WTC11 (cell line): ENCODE results near the gene RTKN2. TPM values are rescaled to one million over a fixed set of nuclear protein-coding genes. Genes with fewer than 3 reads are reported as not detected.
A peak's percentile ranks its signal among the peaks of the same experiment; 100 is the strongest.

Experiments used
- ATAC-seq: fragments of 200-7000 bp; cut with Tn5 transposase; 2 replicates; pipeline ENCODE4 v1.10.0; 2021; ENCODE audit warnings: mild to moderate bottlenecking, moderate library complexity
- CTCF ChIA-PET: fragments of 300-600 bp; sonication (Branson Sonifier 250); formaldehyde crosslinking; loops from one replicate; lab custom pipeline; 2021; ENCODE audit warnings: antibody characterized with exemption; lab: Charles Lee
- POLR2A ChIA-PET: fragments of 350-600 bp; sonication (Branson Sonifier 250); formaldehyde crosslinking; loops from one replicate; lab custom pipeline; 2021; ENCODE audit warnings: antibody characterized with exemption; lab: Charles Lee
- DNase-seq: peaks from one replicate; pipeline ENCODE4 v3.0.0; 2021; ENCODE audit warnings: low spot score
- H3K27ac Mint-ChIP-seq: 2 replicates; pipeline ENCODE4 v1.8.0; 2021; ENCODE audit warnings: mixed read lengths
- H3K27me3 Mint-ChIP-seq: 2 replicates; pipeline ENCODE4 v1.8.0; 2021; ENCODE audit warnings: low read depth, mild to moderate bottlenecking, moderate library complexity, mixed read lengths
- H3K36me3 Mint-ChIP-seq: 2 replicates; pipeline ENCODE4 v1.8.0; 2021; ENCODE audit warnings: mixed read lengths
- H3K4me1 Mint-ChIP-seq: 2 replicates; pipeline ENCODE4 v1.8.0; 2022; ENCODE audit warnings: mixed read lengths
- H3K4me3 Mint-ChIP-seq: 2 replicates; pipeline ENCODE4 v1.8.0; 2021; ENCODE audit warnings: mild to moderate bottlenecking, moderate library complexity, mixed read lengths
- H3K9me3 Mint-ChIP-seq: 2 replicates; pipeline ENCODE4 v1.8.0; 2021; ENCODE audit warnings: mixed read lengths
- CREB1 ChIP-seq: sonication (generic); formaldehyde crosslinking; IDR thresholded peaks from 2 replicates; pipeline ENCODE4 v1.8.0; 2023; ENCODE audit warnings: mild to moderate bottlenecking, missing genetic modification reagents
- EMX1 ChIP-seq: fragments of 250-450 bp; sonication (Bioruptor Pico); IDR thresholded peaks from 2 replicates; pipeline ENCODE4 v1.8.0; 2021; ENCODE audit warnings: mild to moderate bottlenecking
- HMGA2 ChIP-seq: fragments of 250-450 bp; sonication (Bioruptor Pico); IDR thresholded peaks from 2 replicates; pipeline ENCODE4 v1.4.0; 2021; ENCODE audit warnings: mild to moderate bottlenecking, moderate library complexity
- KAT7 ChIP-seq: sonication (generic); formaldehyde crosslinking; IDR thresholded peaks from 2 replicates; pipeline ENCODE4 v1.8.1; 2023; ENCODE audit warnings: missing genetic modification reagents, mild to moderate bottlenecking, borderline replicate concordance
- MXD4 ChIP-seq: fragments of 250-450 bp; sonication (Bioruptor Pico); IDR thresholded peaks from 2 replicates; pipeline ENCODE4 v1.8.0; 2021; ENCODE audit warnings: mild to moderate bottlenecking, moderate library complexity, borderline replicate concordance
- MYBL2 ChIP-seq: sonication (generic); formaldehyde crosslinking; IDR thresholded peaks from 2 replicates; pipeline ENCODE4 v1.8.1; 2023; ENCODE audit warnings: mild to moderate bottlenecking, moderate library complexity, missing genetic modification reagents
- NFATC4 ChIP-seq: fragments of 250-450 bp; sonication (Bioruptor Pico); IDR thresholded peaks from 2 replicates; pipeline ENCODE4 v1.9.0; 2021; ENCODE audit warnings: mild to moderate bottlenecking
- SMAD4 ChIP-seq: sonication (generic); formaldehyde crosslinking; IDR thresholded peaks from 2 replicates; pipeline ENCODE4 v1.8.0; 2022; ENCODE audit warnings: mild to moderate bottlenecking, missing genetic modification reagents
- SOX15 ChIP-seq: fragments of 250-450 bp; sonication (Bioruptor Pico); IDR thresholded peaks from 2 replicates; pipeline ENCODE4 v1.9.0; 2021; ENCODE audit warnings: mild to moderate bottlenecking
- ZBTB21 ChIP-seq: sonication (generic); formaldehyde crosslinking; IDR thresholded peaks from 2 replicates; pipeline ENCODE4 v1.8.1; 2023; ENCODE audit warnings: mild to moderate bottlenecking, missing genetic modification reagents, borderline replicate concordance
- ZNF671 ChIP-seq: fragments of 250-450 bp; sonication (Bioruptor Pico); IDR thresholded peaks from 2 replicates; pipeline ENCODE4 v1.8.0; 2021; ENCODE audit warnings: mild to moderate bottlenecking
- total RNA-seq: library from RNA; stranded (reverse); gene quantifications from 3 replicates; pipeline ENCODE4 v1.2.3, GENCODE V29; 2021
- TF ChIP-seq, protein P1 (sequence below): sonication (generic); formaldehyde crosslinking; IDR thresholded peaks from 2 replicates; pipeline ENCODE4 v1.8.1; 2023; ENCODE audit warnings: mild to moderate bottlenecking, missing genetic modification reagents, moderate library complexity
- TF ChIP-seq, protein P2 (sequence below): fragments of 200-600 bp; IDR thresholded peaks from 2 replicates; pipeline ENCODE4 v1.8.0; 2022; ENCODE audit warnings: antibody characterized with exemption
- TF ChIP-seq, protein P3 (sequence below): sonication (generic); formaldehyde crosslinking; IDR thresholded peaks from 2 replicates; pipeline ENCODE4 v1.8.1; 2023; ENCODE audit warnings: mild to moderate bottlenecking, missing genetic modification reagents
- TF ChIP-seq, protein P4 (sequence below): fragments of 250-450 bp; sonication (Bioruptor Pico); IDR thresholded peaks from 2 replicates; pipeline ENCODE4 v2.1.2; 2022; ENCODE audit warnings: mild to moderate bottlenecking, moderate library complexity
- TF ChIP-seq, protein P5 (sequence below): sonication (generic); formaldehyde crosslinking; IDR thresholded peaks from 2 replicates; pipeline ENCODE4 v1.8.1; 2022; ENCODE audit warnings: mild to moderate bottlenecking, moderate library complexity, missing genetic modification reagents
- TF ChIP-seq, protein P6 (sequence below): sonication (generic); formaldehyde crosslinking; IDR thresholded peaks from 2 replicates; pipeline ENCODE4 v1.8.1; 2022; ENCODE audit warnings: missing genetic modification reagents, borderline replicate concordance
- TF ChIP-seq, protein P7 (sequence below): sonication (generic); formaldehyde crosslinking; IDR thresholded peaks from 2 replicates; pipeline ENCODE4 v1.8.1; 2022; ENCODE audit warnings: low read depth, mild to moderate bottlenecking, moderate library complexity, missing genetic modification reagents, borderline replicate concordance
- TF ChIP-seq, protein P8 (sequence below): sonication (generic); formaldehyde crosslinking; IDR thresholded peaks from 2 replicates; pipeline ENCODE4 v1.8.0; 2022; ENCODE audit warnings: mild to moderate bottlenecking, missing genetic modification reagents

Gene RTKN2
- total RNA-seq, 1 experiment from 2014 or later, result 20.5 TPM

DNA sequence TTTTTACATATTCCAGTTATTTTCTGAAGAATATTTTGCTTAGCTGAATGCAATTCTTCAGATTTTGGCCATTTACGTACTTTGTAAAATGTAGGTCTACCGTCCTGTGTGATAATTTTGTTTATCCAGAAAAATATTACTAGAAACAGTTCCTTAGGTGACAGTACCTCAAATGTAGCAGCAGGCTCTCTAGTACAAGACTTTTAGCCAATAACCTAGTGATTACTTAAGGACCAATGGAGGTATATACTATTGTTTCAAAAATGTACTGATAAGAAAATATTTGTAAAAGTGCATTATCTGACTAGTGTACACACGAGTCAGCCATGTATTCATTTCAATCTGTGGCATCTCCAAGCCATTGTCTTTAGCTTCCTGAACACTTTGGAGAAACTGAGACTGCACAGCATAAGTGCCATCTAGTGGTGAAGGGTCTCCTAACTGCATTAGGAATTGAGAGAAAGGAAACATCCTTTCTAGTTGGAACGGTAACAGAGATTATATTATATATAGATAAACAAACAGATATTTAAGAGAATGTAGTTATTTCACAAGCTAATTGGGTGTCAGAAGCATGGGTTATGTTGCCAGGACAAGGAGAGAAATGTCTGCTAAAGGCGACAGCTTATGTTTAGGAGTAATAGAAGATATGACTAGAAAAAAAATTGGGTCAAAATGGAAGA is 23.7 kb downstream of the RTKN2 start:
- peak; percentile 51 for ATAC-seq
- Mint-ChIP-seq H3K27ac (peak overlapping the region; percentile 49; the same call in 1 of the 2 replicates), H3K27me3 (no peaks in the 10 kb centered on the region), H3K4me3 (no peak overlapping the region), H3K9me3 (no peaks in the 10 kb centered on the region), H3K4me1 (peaks cover 7% of the 10 kb centered on the region), H3K36me3 (peaks cover 5% of the 10 kb centered on the region; the same call in 1 of the 2 replicates)
- TF ChIP-seq, protein P1, sequence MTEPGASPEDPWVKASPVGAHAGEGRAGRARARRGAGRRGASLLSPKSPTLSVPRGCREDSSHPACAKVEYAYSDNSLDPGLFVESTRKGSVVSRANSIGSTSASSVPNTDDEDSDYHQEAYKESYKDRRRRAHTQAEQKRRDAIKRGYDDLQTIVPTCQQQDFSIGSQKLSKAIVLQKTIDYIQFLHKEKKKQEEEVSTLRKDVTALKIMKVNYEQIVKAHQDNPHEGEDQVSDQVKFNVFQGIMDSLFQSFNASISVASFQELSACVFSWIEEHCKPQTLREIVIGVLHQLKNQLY (CRISPR knock-in tag), result no peak
- no peak for TF ChIP-seq CREB1
- TF ChIP-seq MYBL2, result no peak
- TF ChIP-seq, protein P2, sequence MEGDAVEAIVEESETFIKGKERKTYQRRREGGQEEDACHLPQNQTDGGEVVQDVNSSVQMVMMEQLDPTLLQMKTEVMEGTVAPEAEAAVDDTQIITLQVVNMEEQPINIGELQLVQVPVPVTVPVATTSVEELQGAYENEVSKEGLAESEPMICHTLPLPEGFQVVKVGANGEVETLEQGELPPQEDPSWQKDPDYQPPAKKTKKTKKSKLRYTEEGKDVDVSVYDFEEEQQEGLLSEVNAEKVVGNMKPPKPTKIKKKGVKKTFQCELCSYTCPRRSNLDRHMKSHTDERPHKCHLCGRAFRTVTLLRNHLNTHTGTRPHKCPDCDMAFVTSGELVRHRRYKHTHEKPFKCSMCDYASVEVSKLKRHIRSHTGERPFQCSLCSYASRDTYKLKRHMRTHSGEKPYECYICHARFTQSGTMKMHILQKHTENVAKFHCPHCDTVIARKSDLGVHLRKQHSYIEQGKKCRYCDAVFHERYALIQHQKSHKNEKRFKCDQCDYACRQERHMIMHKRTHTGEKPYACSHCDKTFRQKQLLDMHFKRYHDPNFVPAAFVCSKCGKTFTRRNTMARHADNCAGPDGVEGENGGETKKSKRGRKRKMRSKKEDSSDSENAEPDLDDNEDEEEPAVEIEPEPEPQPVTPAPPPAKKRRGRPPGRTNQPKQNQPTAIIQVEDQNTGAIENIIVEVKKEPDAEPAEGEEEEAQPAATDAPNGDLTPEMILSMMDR, result peak; percentile 41
- TF ChIP-seq, protein P3, sequence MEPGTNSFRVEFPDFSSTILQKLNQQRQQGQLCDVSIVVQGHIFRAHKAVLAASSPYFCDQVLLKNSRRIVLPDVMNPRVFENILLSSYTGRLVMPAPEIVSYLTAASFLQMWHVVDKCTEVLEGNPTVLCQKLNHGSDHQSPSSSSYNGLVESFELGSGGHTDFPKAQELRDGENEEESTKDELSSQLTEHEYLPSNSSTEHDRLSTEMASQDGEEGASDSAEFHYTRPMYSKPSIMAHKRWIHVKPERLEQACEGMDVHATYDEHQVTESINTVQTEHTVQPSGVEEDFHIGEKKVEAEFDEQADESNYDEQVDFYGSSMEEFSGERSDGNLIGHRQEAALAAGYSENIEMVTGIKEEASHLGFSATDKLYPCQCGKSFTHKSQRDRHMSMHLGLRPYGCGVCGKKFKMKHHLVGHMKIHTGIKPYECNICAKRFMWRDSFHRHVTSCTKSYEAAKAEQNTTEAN (CRISPR knock-in tag), result no peak
- no peak for TF ChIP-seq SMAD4
- TF ChIP-seq, protein P4, sequence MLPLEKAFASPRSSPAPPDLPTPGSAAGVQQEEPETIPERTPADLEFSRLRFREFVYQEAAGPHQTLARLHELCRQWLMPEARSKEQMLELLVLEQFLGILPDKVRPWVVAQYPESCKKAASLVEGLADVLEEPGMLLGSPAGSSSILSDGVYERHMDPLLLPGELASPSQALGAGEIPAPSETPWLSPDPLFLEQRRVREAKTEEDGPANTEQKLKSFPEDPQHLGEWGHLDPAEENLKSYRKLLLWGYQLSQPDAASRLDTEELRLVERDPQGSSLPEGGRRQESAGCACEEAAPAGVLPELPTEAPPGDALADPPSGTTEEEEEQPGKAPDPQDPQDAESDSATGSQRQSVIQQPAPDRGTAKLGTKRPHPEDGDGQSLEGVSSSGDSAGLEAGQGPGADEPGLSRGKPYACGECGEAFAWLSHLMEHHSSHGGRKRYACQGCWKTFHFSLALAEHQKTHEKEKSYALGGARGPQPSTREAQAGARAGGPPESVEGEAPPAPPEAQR (CRISPR knock-in tag), result no peak
- TF ChIP-seq SOX15 (CRISPR knock-in tag), result no peak
- ChIA-PET CTCF (interaction anchor here (0.5 to 2.5 kb wide), 15 partner anchors 9 to 758 kb away, joined by 3 to 31 read pairs (median 4); partner anchors contain the start of gene ARID5B), POLR2A (no interaction called here)
- no peak for DNase-seq

DNA sequence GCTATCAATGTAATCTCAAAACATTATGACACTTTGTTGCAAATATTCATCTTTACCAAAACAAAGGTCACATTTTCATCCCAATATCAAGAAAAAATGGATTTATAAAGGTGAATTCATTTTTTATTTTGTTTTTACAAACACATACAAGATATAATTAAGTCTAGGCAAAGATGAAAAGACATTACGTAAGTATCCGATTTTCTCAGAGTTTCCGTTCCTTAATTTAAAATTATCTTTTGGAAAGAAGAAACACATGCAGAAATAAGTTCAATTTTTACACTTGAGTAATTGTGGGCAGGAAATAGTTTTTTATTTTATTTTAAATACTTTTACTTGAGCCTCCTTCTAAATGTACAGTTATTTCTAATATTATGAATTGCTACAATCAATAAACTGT is 24.6 kb downstream of the RTKN2 start:
- H3K4me3 Mint-ChIP-seq, result no peak overlapping the region
- ATAC-seq (no peak), DNase-seq (no peak)
- H3K27me3 Mint-ChIP-seq, result no peaks in the 10 kb centered on the region
- TF ChIP-seq HMGA2 (CRISPR knock-in tag) (no peak), ZNF671 (no peak), EMX1 (CRISPR knock-in tag) (no peak), ZBTB21 (CRISPR knock-in tag) (no peak), MXD4 (no peak), KAT7 (CRISPR knock-in tag) (no peak), NFATC4 (CRISPR knock-in tag) (no peak)
- TF ChIP-seq, protein P5, sequence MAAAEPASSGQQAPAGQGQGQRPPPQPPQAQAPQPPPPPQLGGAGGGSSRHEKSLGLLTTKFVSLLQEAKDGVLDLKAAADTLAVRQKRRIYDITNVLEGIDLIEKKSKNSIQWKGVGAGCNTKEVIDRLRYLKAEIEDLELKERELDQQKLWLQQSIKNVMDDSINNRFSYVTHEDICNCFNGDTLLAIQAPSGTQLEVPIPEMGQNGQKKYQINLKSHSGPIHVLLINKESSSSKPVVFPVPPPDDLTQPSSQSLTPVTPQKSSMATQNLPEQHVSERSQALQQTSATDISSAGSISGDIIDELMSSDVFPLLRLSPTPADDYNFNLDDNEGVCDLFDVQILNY (CRISPR knock-in tag), result no peak
- TF ChIP-seq, protein P3 (CRISPR knock-in tag), result no peak
- TF ChIP-seq, protein P6, sequence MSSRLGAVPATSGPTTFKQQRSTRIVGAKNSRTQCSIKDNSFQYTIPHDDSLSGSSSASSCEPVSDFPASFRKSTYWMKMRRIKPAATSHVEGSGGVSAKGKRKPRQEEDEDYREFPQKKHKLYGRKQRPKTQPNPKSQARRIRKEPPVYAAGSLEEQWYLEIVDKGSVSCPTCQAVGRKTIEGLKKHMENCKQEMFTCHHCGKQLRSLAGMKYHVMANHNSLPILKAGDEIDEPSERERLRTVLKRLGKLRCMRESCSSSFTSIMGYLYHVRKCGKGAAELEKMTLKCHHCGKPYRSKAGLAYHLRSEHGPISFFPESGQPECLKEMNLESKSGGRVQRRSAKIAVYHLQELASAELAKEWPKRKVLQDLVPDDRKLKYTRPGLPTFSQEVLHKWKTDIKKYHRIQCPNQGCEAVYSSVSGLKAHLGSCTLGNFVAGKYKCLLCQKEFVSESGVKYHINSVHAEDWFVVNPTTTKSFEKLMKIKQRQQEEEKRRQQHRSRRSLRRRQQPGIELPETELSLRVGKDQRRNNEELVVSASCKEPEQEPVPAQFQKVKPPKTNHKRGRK (CRISPR knock-in tag), result no peak
- TF ChIP-seq, protein P7, sequence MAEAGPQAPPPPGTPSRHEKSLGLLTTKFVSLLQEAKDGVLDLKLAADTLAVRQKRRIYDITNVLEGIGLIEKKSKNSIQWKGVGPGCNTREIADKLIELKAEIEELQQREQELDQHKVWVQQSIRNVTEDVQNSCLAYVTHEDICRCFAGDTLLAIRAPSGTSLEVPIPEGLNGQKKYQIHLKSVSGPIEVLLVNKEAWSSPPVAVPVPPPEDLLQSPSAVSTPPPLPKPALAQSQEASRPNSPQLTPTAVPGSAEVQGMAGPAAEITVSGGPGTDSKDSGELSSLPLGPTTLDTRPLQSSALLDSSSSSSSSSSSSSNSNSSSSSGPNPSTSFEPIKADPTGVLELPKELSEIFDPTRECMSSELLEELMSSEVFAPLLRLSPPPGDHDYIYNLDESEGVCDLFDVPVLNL (CRISPR knock-in tag), result no peak
- TF ChIP-seq, protein P8, sequence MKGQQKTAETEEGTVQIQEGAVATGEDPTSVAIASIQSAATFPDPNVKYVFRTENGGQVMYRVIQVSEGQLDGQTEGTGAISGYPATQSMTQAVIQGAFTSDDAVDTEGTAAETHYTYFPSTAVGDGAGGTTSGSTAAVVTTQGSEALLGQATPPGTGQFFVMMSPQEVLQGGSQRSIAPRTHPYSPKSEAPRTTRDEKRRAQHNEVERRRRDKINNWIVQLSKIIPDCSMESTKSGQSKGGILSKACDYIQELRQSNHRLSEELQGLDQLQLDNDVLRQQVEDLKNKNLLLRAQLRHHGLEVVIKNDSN, result no peak
- H3K27ac Mint-ChIP-seq, result no peak overlapping the region
- peaks cover 4% of the 10 kb centered on the region for H3K4me1 Mint-ChIP-seq
- peaks cover 5% of the 10 kb centered on the region; the same call in 1 of the 2 replicates for H3K36me3 Mint-ChIP-seq
- CTCF ChIA-PET, result interaction anchor here (0.7 to 2.4 kb wide), 5 partner anchors 9 to 347 kb away, joined by 3 to 10 read pairs (median 4); partner anchors contain the start of gene ARID5B
- no peaks in the 10 kb centered on the region for H3K9me3 Mint-ChIP-seq
- POLR2A ChIA-PET, result no interaction called here
